AG08395 (cell line): ENCODE measurements around the gene DBT.

ENCODE experiments used
- DNase-seq: peaks from one replicate; pipeline ENCODE4 v3.0.0; 2012; ENCODE audit warnings: mixed read lengths, low spot score

DBT gene

DNA sequence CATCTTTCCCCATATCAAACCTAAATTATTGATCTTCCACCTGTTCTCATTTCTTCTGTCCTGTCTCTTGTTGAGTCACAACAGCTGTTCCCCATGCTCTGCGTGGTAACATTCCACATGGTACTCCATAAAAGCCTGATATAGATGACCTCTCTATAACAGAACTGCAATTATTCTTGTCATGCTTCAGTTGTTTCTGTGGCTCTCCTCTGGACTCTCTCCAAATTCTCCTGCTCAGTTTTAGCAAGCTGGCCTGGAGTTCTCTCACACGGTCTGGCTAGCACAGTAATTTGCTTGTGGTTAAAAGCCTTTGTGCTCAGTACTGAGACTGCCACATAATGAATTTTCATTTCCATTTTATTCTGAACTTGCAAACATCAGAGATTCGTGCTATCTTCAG, 61.0 kb downstream of the DBT start:
- DNase-seq: peak; percentile 70

DNA sequence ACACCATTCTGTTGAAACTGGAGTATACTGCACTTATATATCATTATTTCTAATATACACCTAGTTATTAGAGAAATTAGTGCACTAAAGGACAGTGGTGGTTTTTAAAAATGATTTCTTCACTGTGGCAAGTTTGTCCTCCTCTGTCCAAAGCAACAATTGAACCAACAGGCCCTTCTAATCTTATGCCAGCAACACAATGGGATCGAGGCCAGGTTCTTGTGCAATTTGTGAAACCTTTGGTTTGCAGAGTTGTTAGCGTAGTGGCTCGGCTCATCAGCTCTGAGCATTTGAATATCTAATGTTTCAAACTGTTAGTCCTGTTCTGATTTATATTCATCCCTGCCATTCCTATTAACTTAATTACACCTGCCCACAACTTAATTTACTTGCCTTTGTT, 61.7 kb downstream of the DBT start:
- DNase-seq: peak; percentile 16

DNA sequence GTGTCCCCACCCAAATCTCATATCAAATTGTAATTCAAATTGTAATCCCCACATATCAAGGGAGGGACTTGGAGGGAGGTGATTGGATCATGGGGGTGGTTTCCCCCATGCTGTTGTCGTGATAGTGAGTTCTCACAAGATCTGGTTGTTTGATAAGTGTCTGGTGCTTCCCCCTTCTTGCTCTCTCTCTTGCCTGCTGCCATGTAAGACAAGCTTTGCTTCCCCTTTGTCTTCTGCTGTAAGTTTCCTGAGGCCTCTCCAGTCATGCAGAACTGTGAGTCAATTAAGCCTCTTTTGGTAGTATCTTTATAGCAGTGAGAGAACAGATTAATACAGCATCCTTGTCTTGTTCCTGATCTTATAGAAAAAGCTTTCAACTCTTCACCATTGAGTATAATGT, 65.1 kb downstream of the DBT start:
- DNase-seq: no peak

DNA sequence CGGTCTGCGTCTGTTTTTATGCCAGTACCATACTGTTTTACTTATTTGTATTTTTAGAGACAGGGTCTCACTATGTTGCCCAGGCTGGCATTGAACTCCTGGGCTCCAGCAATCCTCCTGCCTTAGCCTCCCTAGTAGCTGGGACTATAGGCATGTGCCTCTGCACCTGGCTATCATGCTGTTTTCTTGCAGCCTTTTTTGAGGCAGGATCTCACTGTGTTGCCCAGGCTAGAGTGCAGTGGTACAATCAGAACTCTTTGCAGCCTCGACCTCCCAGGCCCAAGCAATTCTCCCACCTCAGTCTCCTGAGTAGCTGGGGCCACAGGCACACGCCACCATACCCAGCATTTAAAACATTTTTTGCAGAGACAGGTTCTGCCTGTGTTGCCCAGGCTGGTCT, 66.3 kb downstream of the DBT start:
- DNase-seq: no peak

DNA sequence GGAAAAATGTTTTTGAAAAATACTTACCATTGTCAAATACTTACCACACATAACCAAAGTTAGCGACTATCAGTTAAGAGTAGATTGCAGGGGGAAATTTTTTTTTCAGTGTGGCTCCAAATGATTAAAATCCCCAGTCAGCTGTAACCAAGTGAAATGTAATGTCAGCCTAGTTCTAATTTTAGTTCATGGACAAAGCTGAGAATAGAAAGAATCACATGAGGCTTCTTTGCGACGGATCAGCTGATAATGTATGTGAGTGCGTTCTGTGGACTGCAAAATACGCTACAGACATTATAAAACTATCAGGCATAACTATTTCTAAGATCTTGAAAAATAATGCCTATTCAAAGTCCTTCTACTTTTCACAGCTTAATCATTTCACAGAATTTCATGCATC, 71.5 kb downstream of the DBT start, which contains the start of gene LRRC39:
TSS of gene LRRC39 (minus strand) at position 166 of the 400 bp plus-strand sequence. CDS start 9,740 bp downstream, outside the sequence.
- no peak for DNase-seq

DNA sequence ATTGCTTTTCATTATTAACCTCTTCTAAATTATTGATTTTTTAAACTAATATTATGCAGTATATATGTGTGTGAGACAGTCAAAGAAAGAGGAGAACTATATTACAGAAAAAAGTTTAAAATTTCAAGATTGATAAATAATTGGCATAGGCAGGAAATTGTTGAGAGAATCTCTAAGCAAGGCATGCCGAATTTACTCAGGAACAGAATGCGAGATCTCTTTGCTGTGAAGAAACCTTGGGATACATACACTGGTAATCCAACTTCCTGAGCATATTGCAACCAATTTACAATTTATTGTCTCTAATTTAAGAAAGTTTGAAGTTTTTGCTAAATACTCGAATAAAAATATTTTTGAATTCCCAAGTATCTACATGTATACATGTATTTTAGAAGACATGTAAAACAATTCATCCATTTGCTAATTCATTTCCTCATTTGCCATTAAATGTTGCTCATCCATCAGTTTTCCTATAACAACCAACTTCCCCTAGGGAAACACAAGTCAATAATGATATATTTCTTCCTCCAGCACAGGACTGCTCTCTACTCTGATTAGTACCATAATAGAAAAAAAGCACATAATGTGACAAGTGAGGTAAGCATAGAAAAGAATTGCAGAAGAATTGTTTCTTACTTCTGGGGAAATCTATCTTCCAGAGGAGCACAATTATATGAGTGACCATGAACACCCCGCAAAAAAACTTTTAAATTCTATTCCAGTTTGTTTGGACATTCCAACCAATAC, 72.2 kb downstream of the DBT start:
- DNase-seq: no peak

DNA sequence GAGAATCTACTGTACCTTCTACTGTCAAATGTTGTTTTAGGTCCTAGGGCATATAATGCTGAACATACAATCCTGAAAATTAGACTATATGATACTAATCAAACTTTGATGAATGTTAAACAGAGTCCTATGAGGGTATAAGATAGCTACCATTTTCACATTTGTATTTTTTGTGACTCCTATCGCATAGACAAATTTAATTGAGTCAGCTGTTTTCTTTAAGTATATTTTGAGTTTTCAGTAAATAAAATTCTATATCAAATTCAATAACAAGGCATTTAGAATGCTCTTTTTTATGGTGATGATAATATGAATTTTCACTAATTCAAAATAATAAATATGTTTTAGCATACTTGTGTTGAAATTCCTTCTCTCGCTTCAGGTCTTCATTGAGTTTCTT, 81.6 kb downstream of the DBT start:
- no peak for DNase-seq

DNA sequence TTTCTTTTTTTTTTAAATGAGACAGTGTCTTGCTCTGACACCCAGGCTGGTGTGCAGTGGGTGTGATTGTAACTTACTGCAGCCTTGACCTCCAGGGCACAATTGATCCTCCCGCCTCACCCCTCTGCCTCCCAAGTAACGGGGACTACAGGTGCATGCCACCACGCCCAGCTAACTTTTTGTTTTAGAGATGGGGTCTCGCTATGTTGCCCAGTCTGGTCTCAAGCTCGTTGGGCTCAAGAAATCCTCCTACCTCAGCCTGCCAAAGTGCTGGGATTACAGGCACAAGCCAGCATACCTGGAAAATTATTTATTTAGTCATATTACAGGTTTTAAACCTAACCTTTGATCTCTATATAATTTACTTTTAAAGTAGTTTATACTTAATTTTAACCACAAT, 84.9 kb downstream of the DBT start:
- no peak for DNase-seq

DNA sequence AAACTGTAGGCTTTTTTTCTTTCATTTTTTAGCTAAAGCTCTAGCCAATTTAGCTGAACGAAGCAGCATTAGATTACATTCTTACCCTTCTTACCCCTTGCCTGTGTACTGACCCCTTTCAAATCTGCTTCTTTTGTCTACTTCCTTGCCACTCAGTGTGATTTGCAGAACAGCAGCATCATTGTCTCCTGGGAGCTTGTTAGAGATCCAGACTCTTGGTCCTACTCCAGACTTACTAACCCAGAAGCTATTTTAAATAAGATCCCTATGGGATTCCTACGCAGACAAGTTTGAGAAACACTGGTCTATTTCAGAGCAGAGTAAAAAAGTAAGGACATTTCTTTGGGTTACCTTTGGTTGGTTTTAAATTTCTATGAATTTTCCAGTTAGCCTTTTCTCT, 85.4 kb downstream of the DBT start:
- peak; percentile 54 for DNase-seq

DNA sequence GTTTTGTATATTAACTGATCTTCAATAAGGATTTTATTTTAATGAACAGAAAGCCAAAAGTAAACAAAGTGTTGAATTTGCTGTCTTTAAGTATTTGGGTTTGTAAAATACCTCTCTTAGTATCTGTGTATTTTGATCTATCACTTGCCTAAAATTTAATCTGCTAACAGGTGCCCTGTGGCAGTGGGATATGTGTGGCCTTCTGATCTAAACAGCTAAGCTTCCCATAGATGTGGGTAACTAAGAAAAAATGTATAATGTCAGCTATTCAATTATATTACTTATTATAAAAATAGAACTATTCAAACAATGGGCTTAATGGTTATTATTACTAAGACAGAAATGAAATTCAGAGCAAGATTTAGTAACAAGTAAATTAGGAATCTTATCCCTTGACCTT, 86.8 kb downstream of the DBT start:
- no peak for DNase-seq

DNA sequence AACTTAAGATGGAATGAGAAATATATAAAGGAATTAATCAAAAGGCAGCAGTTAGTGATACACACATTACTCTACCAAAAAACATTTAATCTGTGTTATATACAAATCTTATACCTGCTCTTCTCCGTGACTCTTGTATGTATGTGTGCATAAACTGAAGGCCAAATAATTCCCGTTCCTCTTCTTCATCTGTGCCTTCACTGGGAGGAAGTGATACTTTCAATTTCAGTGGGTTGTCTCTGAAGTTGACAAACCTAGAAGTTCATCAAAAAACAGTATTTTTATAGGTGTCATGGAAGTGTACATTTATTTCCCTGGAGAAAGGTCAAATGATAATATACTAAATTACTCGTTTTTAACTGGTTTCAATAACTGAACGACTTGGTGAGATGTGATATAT, 97.4 kb downstream of the DBT start:
- no peak for DNase-seq

DNA sequence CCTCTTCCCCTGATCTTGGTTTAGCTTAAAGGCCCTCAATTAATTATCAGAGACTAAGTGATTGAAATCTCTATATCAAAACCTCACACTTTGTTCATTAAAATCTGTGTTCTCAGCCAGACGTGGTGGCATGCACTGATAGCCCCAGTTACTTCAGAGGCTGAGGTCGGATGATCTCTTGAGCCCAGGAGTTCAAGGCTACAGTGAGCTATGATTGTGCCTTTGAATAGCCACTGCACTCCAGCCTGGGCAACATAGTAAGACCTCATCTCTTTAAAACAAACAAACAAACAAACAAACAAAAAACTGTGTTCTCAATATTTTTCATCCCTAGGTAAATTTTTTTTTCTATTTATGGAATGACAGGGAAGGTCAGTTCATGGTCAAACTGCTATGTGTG, 98.0 kb downstream of the DBT start:
- DNase-seq: no peak

DNA sequence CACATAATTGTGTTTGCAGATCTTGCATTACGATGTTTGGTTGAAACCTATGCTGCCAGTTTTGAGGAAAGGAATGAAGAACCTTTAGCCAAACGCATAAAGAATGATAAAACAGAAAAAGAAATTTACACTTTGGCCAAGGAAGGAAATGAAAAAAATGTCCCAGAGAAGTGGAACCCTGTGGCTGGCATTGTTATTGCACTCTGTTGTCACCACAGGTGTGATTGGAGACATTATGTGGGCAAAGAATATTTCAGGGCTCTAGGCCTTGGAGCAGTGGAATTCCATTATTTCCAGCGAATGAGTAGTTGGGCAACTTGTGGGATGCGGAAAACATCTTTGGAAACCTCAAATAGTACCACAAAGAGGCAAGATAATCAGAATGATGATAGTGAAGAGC, 101.8 kb downstream of the DBT start:
- no peak for DNase-seq

DNA sequence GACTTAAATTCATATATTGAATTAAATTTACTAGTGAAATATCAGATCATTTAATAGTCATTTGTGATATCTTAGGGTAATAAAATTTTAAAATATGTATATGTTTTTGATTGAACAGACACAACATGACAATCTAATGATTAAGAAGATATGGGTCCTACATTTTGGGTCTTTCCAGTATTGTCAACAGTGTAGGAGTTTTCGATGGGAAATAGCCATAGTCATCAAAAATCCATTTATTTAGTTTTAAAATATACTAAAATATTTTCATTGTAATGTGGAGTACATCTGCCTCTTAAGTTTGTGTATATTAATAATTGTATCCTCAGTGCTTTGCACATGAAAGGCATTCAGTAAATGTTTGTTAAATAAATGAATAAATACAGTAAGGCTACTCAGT, 102.7 kb downstream of the DBT start:
- DNase-seq: no peak

DNA sequence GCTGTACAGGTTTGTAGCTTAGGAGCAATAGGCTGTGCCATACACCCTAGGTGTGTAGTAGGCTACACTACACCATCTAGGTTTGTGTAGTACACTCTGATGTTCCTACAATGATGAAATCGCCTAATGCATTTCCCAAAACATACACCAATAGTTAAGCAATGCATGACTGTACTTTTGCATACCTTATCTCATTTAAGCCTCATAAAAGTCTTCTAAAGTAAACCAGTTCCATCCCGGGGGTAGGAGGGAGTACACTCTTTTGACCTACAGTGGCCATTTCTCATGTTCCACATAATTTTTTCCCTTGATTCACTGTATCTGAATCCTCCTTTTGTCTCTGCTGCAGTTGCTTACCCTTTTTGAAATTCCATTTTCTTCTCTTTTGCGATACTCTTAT, 104.5 kb downstream of the DBT start:
- DNase-seq: no peak

DNA sequence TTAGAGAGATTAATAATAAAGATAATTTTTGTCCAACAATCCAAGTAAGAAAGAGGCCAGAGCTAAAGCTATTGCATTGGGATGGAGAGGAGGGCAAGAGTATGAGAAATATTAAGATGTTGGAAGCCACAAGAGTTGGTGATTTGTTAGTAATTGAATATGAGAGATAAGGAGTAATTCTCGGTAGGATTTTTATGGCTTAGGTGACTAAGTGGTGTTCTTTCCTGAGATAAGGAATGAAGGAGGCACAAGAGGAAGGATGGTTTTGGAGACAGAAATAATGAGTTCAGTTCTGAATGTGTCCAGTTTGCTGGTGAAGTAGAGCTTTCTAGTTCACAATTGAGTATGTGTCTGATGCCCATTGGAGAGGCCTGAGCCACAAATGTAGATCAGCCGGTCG, 107.3 kb downstream of the DBT start:
- DNase-seq: no peak

DNA sequence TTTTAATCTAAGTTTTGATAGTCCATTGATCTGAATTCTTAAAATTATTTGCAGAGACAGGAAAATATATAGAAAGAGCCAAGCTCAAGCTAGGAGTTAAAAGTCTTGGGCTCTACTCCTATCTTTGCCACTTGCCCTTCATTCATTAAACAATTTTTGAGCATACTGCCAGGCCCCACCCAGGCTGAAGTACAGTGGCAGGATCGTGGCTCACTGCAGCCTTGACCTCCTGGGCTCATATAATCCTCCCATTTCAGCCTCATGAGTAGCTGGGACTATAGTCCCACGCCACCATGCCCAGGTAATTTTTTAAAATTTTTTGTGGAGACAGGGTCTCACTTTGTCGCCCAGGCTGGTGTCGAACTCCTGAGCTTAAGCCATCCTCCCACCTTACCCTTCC, 108.4 kb downstream of the DBT start:
- no peak for DNase-seq

DNA sequence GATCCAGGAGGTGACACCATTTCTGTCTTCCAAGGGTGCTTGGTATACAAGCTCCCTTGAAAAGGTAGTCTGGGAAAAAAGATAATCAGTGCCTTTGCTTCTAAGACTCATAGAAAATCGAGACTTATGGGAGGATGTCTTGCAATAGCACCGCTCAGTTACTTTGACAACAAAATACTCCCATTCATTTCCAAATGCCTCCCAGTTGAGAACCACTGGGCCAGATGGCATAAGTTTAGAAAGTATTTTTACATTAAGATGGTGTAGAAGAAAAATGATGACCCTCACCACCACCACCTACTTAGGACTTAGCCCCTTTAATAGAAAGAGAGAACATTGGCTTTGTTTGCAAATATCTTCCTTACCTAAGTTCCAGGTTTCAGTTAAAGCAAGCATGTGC, 112.0 kb downstream of the DBT start:
- DNase-seq: no peak
